ENCODE measurements around the gene RAI2. TPM values are rescaled to one million over a fixed set of nuclear protein-coding genes. Genes with fewer than 3 reads are reported as not detected.

Gene RAI2
- total RNA-seq, 1 experiment from 2014 or later = not detected

GRCh38 chrX:17786554-17787347, 74.3 kb downstream of the RAI2 start:
- peak; percentile 28 for DNase-seq (ENCODE audit: low spot score)

- no peak for DNase-seq (ENCODE audit: low spot score)
Measured at GRCh38 chrX:17779434-17779833, 81.7 kb downstream of the RAI2 start.

GRCh38 chrX:17778997-17779396, 82.1 kb downstream of the RAI2 start:
- no peak for DNase-seq (ENCODE audit: low spot score)

GRCh38 chrX:17774053-17774452, 87.0 kb downstream of the RAI2 start:
- no peak for DNase-seq (ENCODE audit: low spot score)

GRCh38 chrX:17773221-17773876, 87.7 kb downstream of the RAI2 start:
- DNase-seq (ENCODE audit: low spot score) = no peak

- DNase-seq (ENCODE audit: low spot score) = no peak
Measured at GRCh38 chrX:17769701-17770269, 91.3 kb downstream of the RAI2 start.

- DNase-seq (ENCODE audit: low spot score) = no peak
Measured at GRCh38 chrX:17768997-17769396, 92.1 kb downstream of the RAI2 start.

GRCh38 chrX:17767734-17768133, 93.4 kb downstream of the RAI2 start:
- DNase-seq (ENCODE audit: low spot score) = no peak

- no peak for DNase-seq (ENCODE audit: low spot score)
Measured at GRCh38 chrX:17759990-17760389, 101.1 kb downstream of the RAI2 start.

- DNase-seq (ENCODE audit: low spot score) = no peak
Measured at GRCh38 chrX:17758382-17758781, 102.7 kb downstream of the RAI2 start.

GRCh38 chrX:17750436-17750835, 110.7 kb downstream of the RAI2 start:
- DNase-seq (ENCODE audit: low spot score) = no peak

Other genes starting within 250 kb of the RAI2 start
- 8.4 and 9.7 TPM in 2 replicates for gene SCML1, start 123.8 kb downstream of the RAI2 start, total RNA-seq (2014; rRNA removed; shearing (Covaris generic))